Esophagus squamous epithelium (tissue), 5 donors: Measurements from ENCODE around the gene LSP1. TPM values are rescaled to one million over a fixed set of nuclear protein-coding genes. Genes with fewer than 3 reads are reported as not detected.

Experiments
- DNase-seq: peaks from one replicate; lab custom pipeline; 2025; lab: John Stamatoyannopoulos, UW
- H3K27ac ChIP-seq, 4 donors: fragments of 200-600 bp; sonication (generic); one replicate each; pipeline ENCODE4 v1.5.1; 2016 to 2019; ENCODE audit warnings: mild to moderate bottlenecking in 1 of 4
- H3K27me3 ChIP-seq, 4 donors: fragments of 200-600 bp; sonication (generic); 1 replicate in 3 of 4; 2 replicates in 1 of 4; pipeline versions ENCODE4 v1.5.1 to v1.6.0; 2017 to 2021; ENCODE audit warnings: antibody characterized with exemption in 1 of 4
- H3K36me3 ChIP-seq, 3 donors: fragments of 200-600 bp; sonication (generic); one replicate each; pipeline ENCODE4 v1.5.1; 2016 to 2019
- H3K4me1 ChIP-seq, 3 donors: fragments of 200-600 bp; sonication (generic); one replicate each; pipeline ENCODE4 v1.5.1; 2017 to 2019
- H3K4me3 ChIP-seq, 4 donors: fragments of 200-600 bp; sonication (generic); 1 replicate in 3 of 4; 2 replicates in 1 of 4; pipeline ENCODE4 v1.5.1; 2016 to 2019; ENCODE audit warnings: mild to moderate bottlenecking in 2 of 4, moderate library complexity in 1 of 4
- H3K9me3 ChIP-seq, 3 donors: fragments of 200-600 bp; sonication (generic); one replicate each; pipeline ENCODE4 v1.5.1; 2016 to 2019
- CTCF ChIP-seq, 6 experiments: fragments of 450-650 bp in 4 of 6; fragments of 200-600 bp in 2 of 6; sonication (generic) in 2 of 6; IDR thresholded peaks; one replicate each; pipeline ENCODE4 v1.5.1; 2016 to 2019; ENCODE audit warnings: antibody characterized with exemption in 6 of 6, mild to moderate bottlenecking in 4 of 6, moderate library complexity in 4 of 6
- POLR2A ChIP-seq, 4 donors: fragments of 450-650 bp; IDR thresholded peaks; one replicate each; pipeline ENCODE4 v1.6.1; 2017; ENCODE audit warnings: antibody characterized with exemption in 4 of 4, mild to moderate bottlenecking in 4 of 4, moderate library complexity in 3 of 4
- WGBS, 2 donors: methylation state at CpG; one replicate each; pipeline ENCODE4 v1.1.5; 2018; 5-methylcytosine and 5-hydroxymethylcytosine counted together
- intact Hi-C: fragments of 100-400 bp; cut with DNase I; formaldehyde crosslinking; loops from one replicate; pipeline ENCODE4 v1.15.0; 2022
- total RNA-seq, 4 donors: library from RNA; depleted of rRNA; stranded (reverse); fragments of >200 nt; gene quantifications; one replicate each; pipeline ENCODE4 v1.1.0, GENCODE V29; 2016
- donor health status: DM: yes; HTN: yes; CAD: no.

Gene LSP1
- total RNA-seq, 4 donors from 2014 or later: 23.3 to 75.9 (median 46.4) TPM

- no peaks in the 10 kb centered on the region for H3K36me3 ChIP-seq
- no peaks in the 10 kb centered on the region for H3K9me3 ChIP-seq
- H3K4me1 ChIP-seq: peaks cover 4 to 67% (median 17%) of the 10 kb centered on the region in 3 donors
- no peak overlapping the region for H3K4me3 ChIP-seq
- DNase-seq: no peak
- TF ChIP-seq CTCF (IDR thresholded peaks at IDR 0.05) (no peak), POLR2A (IDR thresholded peaks at IDR 0.05) (no peak)
- intact Hi-C loops: loop anchor here (10.0 kb wide), 2 partner anchors 84 to 234 kb away; partner anchors contain the start of gene KRTAP5-6
- H3K27me3 ChIP-seq: no peaks in the 10 kb centered on the region
- no peak overlapping the region for H3K27ac ChIP-seq
- WGBS, 2 donors: 80 to 98% methylated on average over 6 to 7 of the region's 13 CpGs
These were observed 75.6 kb downstream of the LSP1 start for GRCh38 chr11:1928470-1928890.

GRCh38 chr11:1928891-1929541 lies 76.1 kb downstream of the LSP1 start:
- no peaks in the 10 kb centered on the region for H3K9me3 ChIP-seq
- H3K27me3 ChIP-seq: no peaks in the 10 kb centered on the region
- no peak for DNase-seq
- H3K27ac ChIP-seq: no peak overlapping the region
- intact Hi-C loops: loop anchor here (10.0 kb wide), 2 partner anchors 84 to 234 kb away; partner anchors contain the start of gene KRTAP5-6
- H3K36me3 ChIP-seq: no peaks in the 10 kb centered on the region
- TF ChIP-seq POLR2A (IDR thresholded peaks at IDR 0.05) (no peak), CTCF (IDR thresholded peaks at IDR 0.05) (no peak)
- H3K4me3 ChIP-seq: no peak overlapping the region
- WGBS, 2 donors: 81 to 89% methylated on average over 18 to 20 of the region's 35 CpGs
- peaks cover 4 to 61% (median 15%) of the 10 kb centered on the region in 3 donors for H3K4me1 ChIP-seq

- intact Hi-C loops: loop anchor here (10.0 kb wide), 2 partner anchors 85 to 235 kb away; partner anchors contain the start of gene KRTAP5-6
- no peaks in the 10 kb centered on the region for H3K36me3 ChIP-seq
- WGBS, 2 donors: 83 to 86% methylated on average over 20 to 23 of the region's 25 CpGs
- H3K27me3 ChIP-seq: no peaks in the 10 kb centered on the region
- H3K9me3 ChIP-seq: no peaks in the 10 kb centered on the region
- peaks cover 0 to 53% (median 7%) of the 10 kb centered on the region in 3 donors for H3K4me1 ChIP-seq
- H3K4me3 ChIP-seq: no peak overlapping the region
- DNase-seq: no peak
- H3K27ac ChIP-seq: no peak overlapping the region
- TF ChIP-seq CTCF (IDR thresholded peaks at IDR 0.05) (no peak), POLR2A (IDR thresholded peaks at IDR 0.05) (no peak)
These were observed 77.0 kb downstream of the LSP1 start for GRCh38 chr11:1929621-1930461.

- no peaks in the 10 kb centered on the region for H3K36me3 ChIP-seq
- H3K27me3 ChIP-seq: no peaks in the 10 kb centered on the region
- no peak for DNase-seq
- TF ChIP-seq CTCF (IDR thresholded peaks at IDR 0.05) (no peak), POLR2A (IDR thresholded peaks at IDR 0.05) (no peak)
- 78 to 79% methylated on average over 9 of the region's 9 CpGs for WGBS, 2 donors
- no peak overlapping the region for H3K4me3 ChIP-seq
- H3K9me3 ChIP-seq: no peaks in the 10 kb centered on the region
- H3K4me1 ChIP-seq: peaks cover 0 to 47% (median 5%) of the 10 kb centered on the region in 3 donors
- H3K27ac ChIP-seq: no peak overlapping the region
- intact Hi-C loops: no loop called here
These were observed 77.6 kb downstream of the LSP1 start for GRCh38 chr11:1930462-1930830.
